ENCODE measurements around the gene GUCY1B1.
A peak's percentile ranks its signal among the peaks of the same experiment; 100 is the strongest.

GUCY1B1 gene

GRCh38 chr4:155722336-155722735 is 36.5 kb upstream of the GUCY1B1 start:
- no peak overlapping the region for H2BK120ac ChIP-seq (ENCODE audit: low read depth, low read length)

GRCh38 chr4:155722816-155723499 is 35.9 kb upstream of the GUCY1B1 start:
- no peak overlapping the region for H3K4me2 ChIP-seq (ENCODE audit: low read length)
- no peak overlapping the region for H2BK15ac ChIP-seq (replicated peaks; ENCODE audit: low read depth)
- H3K18ac ChIP-seq (ENCODE audit: low read length), result no peak overlapping the region
- H3K56ac ChIP-seq (ENCODE audit: low read length), result no peak overlapping the region
- H3K79me1 ChIP-seq (ENCODE audit: low read length), result no peaks in the 10 kb centered on the region
- H3K27me3 ChIP-seq (ENCODE audit: insufficient read depth, low read length, poor library complexity), result no peaks in the 10 kb centered on the region
- H4K5ac ChIP-seq (ENCODE audit: low read length), result no peak overlapping the region
- H2BK5ac ChIP-seq (ENCODE audit: low read length), result no peak overlapping the region
- no peak overlapping the region for H3K9ac ChIP-seq (ENCODE audit: low read length)
- no peaks in the 10 kb centered on the region for H3K79me2 ChIP-seq (ENCODE audit: control insufficient read depth, insufficient read depth, low read length)
- no peaks in the 10 kb centered on the region for H3K36me3 ChIP-seq (ENCODE audit: control insufficient read depth, insufficient read depth, low read length)
- no peak overlapping the region for H2BK120ac ChIP-seq (ENCODE audit: low read depth, low read length)
- no peak overlapping the region for H3K23ac ChIP-seq (ENCODE audit: low read length)
- peak; percentile 7 for DNase-seq
- no peak overlapping the region for H2AK5ac ChIP-seq (ENCODE audit: low read length)
- H3K27ac ChIP-seq (ENCODE audit: low read depth, low read length), result no peak overlapping the region
- H3K4me3 ChIP-seq (ENCODE audit: low read length), result no peak overlapping the region
- H4K8ac ChIP-seq (ENCODE audit: low read depth, low read length), result no peak overlapping the region
- no peaks in the 10 kb centered on the region for H3K4me1 ChIP-seq (ENCODE audit: control insufficient read depth, low read depth, low read length)
- H3K4ac ChIP-seq (ENCODE audit: low read depth, low read length), result no peak overlapping the region
- no CpG with 5 or more reads among the region's 7 CpGs for WGBS (ENCODE audit: extremely low coverage, insufficient coverage, low lambda C conversion rate)

More at GRCh38 chr4:155722336-155722735, 36.5 kb upstream of the GUCY1B1 start:
- no peak overlapping the region for H4K8ac ChIP-seq (ENCODE audit: low read depth, low read length)
- no peaks in the 10 kb centered on the region for H3K79me2 ChIP-seq (ENCODE audit: control insufficient read depth, insufficient read depth, low read length)
- H4K5ac ChIP-seq (ENCODE audit: low read length), result no peak overlapping the region
- no peak overlapping the region for H2BK15ac ChIP-seq (replicated peaks; ENCODE audit: low read depth)
- no peak overlapping the region for H3K4me3 ChIP-seq (ENCODE audit: low read length)
- no peak overlapping the region for H3K18ac ChIP-seq (ENCODE audit: low read length)
- no CpG with 5 or more reads among the region's 1 CpG for WGBS (ENCODE audit: extremely low coverage, insufficient coverage, low lambda C conversion rate)
- no peaks in the 10 kb centered on the region for H3K4me1 ChIP-seq (ENCODE audit: control insufficient read depth, low read depth, low read length)
- H3K9ac ChIP-seq (ENCODE audit: low read length), result no peak overlapping the region
- no peaks in the 10 kb centered on the region for H3K36me3 ChIP-seq (ENCODE audit: control insufficient read depth, insufficient read depth, low read length)
- no peak overlapping the region for H3K27ac ChIP-seq (ENCODE audit: low read depth, low read length)
- no peak overlapping the region for H3K23ac ChIP-seq (ENCODE audit: low read length)
- H3K4ac ChIP-seq (ENCODE audit: low read depth, low read length), result no peak overlapping the region
- no peak overlapping the region for H2AK5ac ChIP-seq (ENCODE audit: low read length)
- H3K27me3 ChIP-seq (ENCODE audit: insufficient read depth, low read length, poor library complexity), result no peaks in the 10 kb centered on the region
- H3K56ac ChIP-seq (ENCODE audit: low read length), result no peak overlapping the region
- H3K4me2 ChIP-seq (ENCODE audit: low read length), result no peak overlapping the region
- H2BK5ac ChIP-seq (ENCODE audit: low read length), result no peak overlapping the region
- DNase-seq, result no peak
- H3K79me1 ChIP-seq (ENCODE audit: low read length), result no peaks in the 10 kb centered on the region

- H3K4me1 ChIP-seq (ENCODE audit: control insufficient read depth, low read depth, low read length), result no peaks in the 10 kb centered on the region
- H3K27ac ChIP-seq (ENCODE audit: low read depth, low read length), result no peak overlapping the region
- no peaks in the 10 kb centered on the region for H3K36me3 ChIP-seq (ENCODE audit: control insufficient read depth, insufficient read depth, low read length)
- no peak overlapping the region for H2BK5ac ChIP-seq (ENCODE audit: low read length)
- H3K9ac ChIP-seq (ENCODE audit: low read length), result no peak overlapping the region
- no peak overlapping the region for H2AK5ac ChIP-seq (ENCODE audit: low read length)
- no peaks in the 10 kb centered on the region for H3K27me3 ChIP-seq (ENCODE audit: insufficient read depth, low read length, poor library complexity)
- H3K4ac ChIP-seq (ENCODE audit: low read depth, low read length), result no peak overlapping the region
- WGBS (ENCODE audit: extremely low coverage, insufficient coverage, low lambda C conversion rate), result no CpG with 5 or more reads among the region's 3 CpGs
- no peak overlapping the region for H3K4me3 ChIP-seq (ENCODE audit: low read length)
- no peaks in the 10 kb centered on the region for H3K79me1 ChIP-seq (ENCODE audit: low read length)
- H4K5ac ChIP-seq (ENCODE audit: low read length), result no peak overlapping the region
- no peaks in the 10 kb centered on the region for H3K79me2 ChIP-seq (ENCODE audit: control insufficient read depth, insufficient read depth, low read length)
- H3K56ac ChIP-seq (ENCODE audit: low read length), result no peak overlapping the region
- H3K18ac ChIP-seq (ENCODE audit: low read length), result no peak overlapping the region
- no peak overlapping the region for H2BK120ac ChIP-seq (ENCODE audit: low read depth, low read length)
- no peak for DNase-seq
- H3K23ac ChIP-seq (ENCODE audit: low read length), result no peak overlapping the region
- no peak overlapping the region for H2BK15ac ChIP-seq (replicated peaks; ENCODE audit: low read depth)
- no peak overlapping the region for H4K8ac ChIP-seq (ENCODE audit: low read depth, low read length)
- no peak overlapping the region for H3K4me2 ChIP-seq (ENCODE audit: low read length)
Observed at GRCh38 chr4:155724731-155725130, 34.1 kb upstream of the GUCY1B1 start.

GRCh38 chr4:155734065-155734464 is 24.8 kb upstream of the GUCY1B1 start:
- no peak overlapping the region for H3K18ac ChIP-seq (ENCODE audit: low read length)

GRCh38 chr4:155734951-155735350 is 23.9 kb upstream of the GUCY1B1 start:
- no peak for DNase-seq
- Histone ChIP-seq H4K8ac (ENCODE audit: low read depth, low read length) (no peak overlapping the region), H3K27me3 (ENCODE audit: insufficient read depth, low read length, poor library complexity) (no peaks in the 10 kb centered on the region), H3K79me2 (ENCODE audit: control insufficient read depth, insufficient read depth, low read length) (no peaks in the 10 kb centered on the region), H3K9ac (ENCODE audit: low read length) (no peak overlapping the region), H3K4me3 (ENCODE audit: low read length) (no peak overlapping the region), H3K36me3 (ENCODE audit: control insufficient read depth, insufficient read depth, low read length) (no peaks in the 10 kb centered on the region), H2BK5ac (ENCODE audit: low read length) (no peak overlapping the region), H2BK120ac (ENCODE audit: low read depth, low read length) (no peak overlapping the region), H2BK15ac (replicated peaks; ENCODE audit: low read depth) (no peak overlapping the region), H4K5ac (ENCODE audit: low read length) (no peak overlapping the region), H3K4me1 (ENCODE audit: control insufficient read depth, low read depth, low read length) (no peaks in the 10 kb centered on the region), H3K79me1 (ENCODE audit: low read length) (no peaks in the 10 kb centered on the region), H3K4me2 (ENCODE audit: low read length) (no peak overlapping the region), H2AK5ac (ENCODE audit: low read length) (no peak overlapping the region), H3K56ac (ENCODE audit: low read length) (no peak overlapping the region), H3K27ac (ENCODE audit: low read depth, low read length) (no peak overlapping the region), H3K18ac (ENCODE audit: low read length) (no peak overlapping the region), H3K4ac (ENCODE audit: low read depth, low read length) (no peak overlapping the region), H3K23ac (ENCODE audit: low read length) (no peak overlapping the region)
- no CpG with 5 or more reads among the region's 1 CpG for WGBS (ENCODE audit: extremely low coverage, insufficient coverage, low lambda C conversion rate)

More at GRCh38 chr4:155734065-155734464, 24.8 kb upstream of the GUCY1B1 start:
- Histone ChIP-seq H3K4ac (ENCODE audit: low read depth, low read length) (no peak overlapping the region), H2BK15ac (replicated peaks; ENCODE audit: low read depth) (no peak overlapping the region), H4K5ac (ENCODE audit: low read length) (no peak overlapping the region), H3K56ac (ENCODE audit: low read length) (no peak overlapping the region), H3K27me3 (ENCODE audit: insufficient read depth, low read length, poor library complexity) (no peaks in the 10 kb centered on the region), H3K9ac (ENCODE audit: low read length) (no peak overlapping the region), H3K27ac (ENCODE audit: low read depth, low read length) (no peak overlapping the region), H4K8ac (ENCODE audit: low read depth, low read length) (no peak overlapping the region), H3K4me2 (ENCODE audit: low read length) (no peak overlapping the region), H3K23ac (ENCODE audit: low read length) (no peak overlapping the region), H3K79me1 (ENCODE audit: low read length) (no peaks in the 10 kb centered on the region), H2BK5ac (ENCODE audit: low read length) (no peak overlapping the region), H3K79me2 (ENCODE audit: control insufficient read depth, insufficient read depth, low read length) (no peaks in the 10 kb centered on the region), H2AK5ac (ENCODE audit: low read length) (no peak overlapping the region), H3K4me1 (ENCODE audit: control insufficient read depth, low read depth, low read length) (no peaks in the 10 kb centered on the region), H3K36me3 (ENCODE audit: control insufficient read depth, insufficient read depth, low read length) (no peaks in the 10 kb centered on the region), H3K4me3 (ENCODE audit: low read length) (no peak overlapping the region), H2BK120ac (ENCODE audit: low read depth, low read length) (no peak overlapping the region)
- DNase-seq, result no peak
- no CpG with 5 or more reads among the region's 3 CpGs for WGBS (ENCODE audit: extremely low coverage, insufficient coverage, low lambda C conversion rate)

- Histone ChIP-seq H3K4me3 (ENCODE audit: low read length) (no peak overlapping the region), H3K27ac (ENCODE audit: low read depth, low read length) (no peak overlapping the region), H3K79me2 (ENCODE audit: control insufficient read depth, insufficient read depth, low read length) (no peaks in the 10 kb centered on the region), H3K56ac (ENCODE audit: low read length) (no peak overlapping the region), H4K5ac (ENCODE audit: low read length) (no peak overlapping the region), H3K9ac (ENCODE audit: low read length) (no peak overlapping the region), H3K27me3 (ENCODE audit: insufficient read depth, low read length, poor library complexity) (no peaks in the 10 kb centered on the region), H4K8ac (ENCODE audit: low read depth, low read length) (no peak overlapping the region), H3K4me2 (ENCODE audit: low read length) (no peak overlapping the region), H3K79me1 (ENCODE audit: low read length) (no peaks in the 10 kb centered on the region), H3K23ac (ENCODE audit: low read length) (no peak overlapping the region), H3K4me1 (ENCODE audit: control insufficient read depth, low read depth, low read length) (no peaks in the 10 kb centered on the region), H3K36me3 (ENCODE audit: control insufficient read depth, insufficient read depth, low read length) (no peaks in the 10 kb centered on the region), H2BK15ac (replicated peaks; ENCODE audit: low read depth) (no peak overlapping the region), H2BK120ac (ENCODE audit: low read depth, low read length) (no peak overlapping the region), H3K4ac (ENCODE audit: low read depth, low read length) (no peak overlapping the region), H2AK5ac (ENCODE audit: low read length) (no peak overlapping the region), H3K18ac (ENCODE audit: low read length) (no peak overlapping the region), H2BK5ac (ENCODE audit: low read length) (no peak overlapping the region)
- no peak for DNase-seq
Observed at GRCh38 chr4:155735496-155735895, 23.3 kb upstream of the GUCY1B1 start.
